ENCODE measurements around the gene HES7.

GRCh38 chr17:8080208-8080798 is 43.6 kb downstream of the HES7 start:
- TF ChIP-seq RAD21 (IDR thresholded peaks at IDR 0.05; ENCODE audit: low read length) (no peak), CTCF (IDR thresholded peaks at IDR 0.05) (no peak), EZH2phosphoT487 (IDR thresholded peaks at IDR 0.05; ENCODE audit: borderline replicate concordance, low read depth) (no peak), JUND (IDR thresholded peaks at IDR 0.05) (no peak), MEF2A (IDR thresholded peaks at IDR 0.05; ENCODE audit: borderline replicate concordance, low read depth) (no peak), TAF1 (IDR thresholded peaks at IDR 0.05; ENCODE audit: borderline replicate concordance, low read depth, low read length) (no peak)

All from SK-N-SH (cell line).